Activated CD8-positive, alpha-beta memory T cell treated with anti-CD3 and anti-CD28 coated beads, Interleukin-2, amount 50 U/mL, for 1 hour (primary cell): ENCODE measurements around the gene SFRP2.

Source experiments
- DNase-seq: peaks from one replicate; pipeline ENCODE4 v3.0.0-alpha.2; 2020; ENCODE audit errors: extremely low read depth

SFRP2 gene

DNA sequence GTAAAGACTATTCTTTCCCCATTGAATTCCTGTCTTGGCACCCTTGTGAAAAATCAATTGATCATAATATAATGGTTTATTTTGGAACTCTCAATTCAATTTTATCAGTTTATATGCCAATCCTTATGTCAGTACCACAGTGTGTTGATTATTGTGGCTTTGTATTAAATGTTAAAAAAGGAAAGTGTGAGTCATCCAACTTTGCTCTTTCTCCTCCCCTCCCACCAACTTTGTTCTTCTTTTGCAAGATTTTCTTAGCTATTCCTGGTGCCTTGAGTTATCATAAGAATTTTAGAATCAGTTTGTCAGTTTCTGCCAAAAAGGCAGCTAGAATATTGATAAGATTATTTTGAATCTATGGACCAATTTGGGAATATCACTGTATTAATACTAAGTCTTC lies 17.8 kb downstream of the SFRP2 start:
- DNase-seq = no peak

DNA sequence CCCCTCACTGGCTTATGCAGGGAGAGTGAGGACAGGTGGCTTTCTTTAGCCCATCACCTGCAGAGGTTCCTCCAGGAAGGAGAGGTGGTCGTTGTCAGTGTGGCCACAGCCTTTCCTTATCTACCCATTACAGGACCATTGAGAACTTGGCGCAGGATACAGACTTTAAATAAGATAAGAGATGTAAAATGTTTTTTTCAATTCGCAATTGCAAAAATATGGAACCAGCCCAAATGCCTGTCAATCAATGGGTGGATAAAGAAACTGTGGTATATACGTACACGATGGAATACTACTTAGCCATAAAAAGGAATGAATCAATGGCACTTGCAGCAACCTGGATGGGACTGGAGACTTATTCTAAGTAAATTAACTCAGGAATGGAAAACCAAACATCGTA lies 22.1 kb downstream of the SFRP2 start:
- DNase-seq = no peak

- no peak for DNase-seq
Observed at GRCh38 chr4:153765894-153766293, 23.0 kb downstream of the SFRP2 start.

DNA sequence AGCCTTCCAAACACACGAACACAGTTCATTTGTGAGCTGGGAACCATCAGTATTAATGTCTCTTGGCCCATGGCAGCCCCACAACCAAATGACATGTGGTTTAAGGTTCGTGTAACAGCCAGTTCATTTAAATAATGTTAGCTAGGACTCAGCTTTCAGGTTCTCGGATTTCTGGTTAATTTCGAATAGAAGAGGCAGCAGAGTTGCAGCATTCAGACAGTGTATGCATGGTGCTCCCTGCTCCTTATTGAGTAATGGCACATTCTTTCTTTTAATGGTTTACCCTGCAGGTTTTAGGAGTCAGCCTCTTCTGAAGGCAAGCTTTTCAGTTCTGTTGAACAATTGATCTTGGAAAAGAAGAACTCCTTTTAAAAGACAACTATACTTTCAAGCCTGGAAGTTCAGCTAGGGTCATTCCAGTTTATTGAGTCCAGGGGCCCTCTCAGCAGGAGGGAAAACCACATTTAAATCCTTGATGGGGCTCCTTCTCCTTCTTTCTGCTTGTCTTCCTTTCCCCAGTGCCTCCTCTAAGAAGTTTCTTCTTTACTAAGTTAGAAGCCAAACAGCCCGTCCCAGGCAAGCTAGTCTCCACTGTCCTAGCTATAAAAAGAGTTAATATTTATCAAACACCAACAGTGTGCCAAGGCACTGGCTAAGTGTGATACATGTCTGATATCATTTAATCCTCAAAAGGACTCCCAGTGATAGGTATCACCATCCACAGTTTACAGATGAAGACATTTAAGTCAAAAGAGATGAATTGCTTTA lies 24.1 kb downstream of the SFRP2 start:
- no peak for DNase-seq

- DNase-seq = no peak
Observed at GRCh38 chr4:153763404-153763803, 25.5 kb downstream of the SFRP2 start.

DNA sequence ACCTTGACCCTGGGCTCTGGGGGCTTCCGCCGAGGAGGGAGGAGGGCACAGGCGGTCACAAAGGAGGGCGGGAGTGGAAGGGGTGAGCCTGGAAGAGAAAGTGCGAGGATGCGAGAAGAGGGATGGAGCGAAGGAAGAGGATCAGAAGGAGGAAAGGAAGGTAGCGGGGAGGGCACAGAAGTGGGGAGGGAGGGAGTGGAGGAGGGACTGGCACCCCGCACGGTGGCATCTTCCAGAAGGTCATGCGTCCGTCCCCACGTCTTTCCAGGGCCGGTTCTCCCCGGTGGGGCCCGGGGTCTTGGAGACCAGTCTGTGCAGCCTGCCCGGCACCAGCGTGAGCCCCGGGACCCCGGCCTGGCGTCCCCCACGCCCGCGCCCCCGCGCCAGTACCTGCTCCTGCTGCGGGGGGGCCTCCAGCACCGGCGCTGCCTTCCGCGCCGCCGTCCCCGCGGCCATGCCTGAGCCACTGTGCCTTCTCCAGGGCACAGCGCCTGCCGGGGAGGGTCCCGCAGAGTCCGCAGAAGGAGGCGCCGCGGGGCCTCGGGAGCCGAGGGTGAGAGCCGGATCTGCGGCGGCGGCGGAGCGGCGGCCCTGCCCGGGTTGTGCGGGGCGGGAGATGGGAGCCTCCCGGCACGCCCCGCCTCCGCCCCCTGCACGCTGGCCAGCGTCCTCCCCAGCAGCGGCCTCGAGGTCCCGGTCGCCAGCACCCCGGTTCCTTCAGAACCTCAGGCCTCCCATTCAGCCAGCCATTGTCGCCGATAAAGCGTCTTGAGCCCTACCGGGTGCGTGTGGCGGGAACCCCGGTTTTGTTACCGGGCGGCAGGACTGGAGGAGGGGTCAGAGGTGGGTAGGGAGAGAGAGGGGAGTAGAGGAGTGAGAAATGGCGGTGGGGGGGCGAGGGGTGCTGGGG lies 29.2 kb downstream of the SFRP2 start, which contains the start of gene RNF175:
TSS of gene RNF175 (minus strand) at position 618 of the 910 bp plus-strand sequence. CDS start at position 456, 162 bp downstream.
- no peak for DNase-seq

DNA sequence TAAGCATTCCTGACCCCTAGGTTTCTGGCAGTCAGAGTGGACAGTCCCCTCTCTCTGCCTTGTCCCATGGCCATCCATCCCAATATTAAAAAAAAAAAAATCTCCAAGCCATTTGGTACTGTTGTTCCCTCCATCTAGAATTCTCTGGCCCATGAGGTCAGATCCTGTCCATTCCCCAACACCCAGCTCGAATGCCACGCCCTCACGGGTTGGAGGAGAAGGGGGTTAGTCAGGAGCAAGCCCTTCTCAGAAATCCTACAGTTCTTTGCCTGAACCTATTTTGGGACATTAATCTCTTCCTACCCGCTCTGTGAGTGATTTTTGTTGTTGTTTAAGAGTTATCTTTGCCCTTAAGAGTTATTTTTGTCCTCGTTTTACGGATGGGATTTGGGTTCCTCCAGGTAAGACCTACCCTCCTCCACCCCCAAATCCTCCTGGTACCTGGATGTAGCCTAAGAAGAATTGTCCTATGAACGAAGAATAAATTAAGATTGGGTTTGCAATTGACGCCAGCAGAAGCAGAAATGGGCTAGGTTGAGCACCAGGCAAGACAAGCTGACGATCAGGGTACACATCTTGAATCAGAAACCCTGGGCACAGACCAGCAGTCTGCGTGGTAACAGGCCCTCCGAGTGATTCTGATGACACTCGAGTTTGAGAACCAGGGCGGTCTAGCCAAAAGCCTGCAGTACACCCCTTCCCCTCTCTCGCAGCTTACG lies 30.0 kb downstream of the SFRP2 start:
- DNase-seq = no peak

DNA sequence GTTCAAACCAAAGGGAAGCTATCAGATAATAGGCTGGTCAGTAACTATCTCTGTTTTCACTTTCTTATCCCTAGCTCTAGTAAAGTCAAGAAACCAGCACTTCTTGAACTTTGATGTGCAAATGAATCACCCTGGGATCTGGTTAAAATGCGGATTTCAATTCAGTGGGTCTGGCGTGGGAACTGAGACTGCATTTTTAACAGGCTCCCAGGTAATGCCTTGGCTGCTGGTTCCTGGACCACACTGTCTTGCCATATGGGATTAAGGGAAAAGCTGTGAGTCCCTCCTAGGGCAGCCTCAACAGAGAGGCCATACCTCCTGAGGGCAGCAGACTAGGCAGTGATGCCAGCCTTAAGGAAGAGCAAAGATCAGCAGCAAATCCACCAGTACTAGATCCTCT lies 30.7 kb downstream of the SFRP2 start:
- no peak for DNase-seq

DNA sequence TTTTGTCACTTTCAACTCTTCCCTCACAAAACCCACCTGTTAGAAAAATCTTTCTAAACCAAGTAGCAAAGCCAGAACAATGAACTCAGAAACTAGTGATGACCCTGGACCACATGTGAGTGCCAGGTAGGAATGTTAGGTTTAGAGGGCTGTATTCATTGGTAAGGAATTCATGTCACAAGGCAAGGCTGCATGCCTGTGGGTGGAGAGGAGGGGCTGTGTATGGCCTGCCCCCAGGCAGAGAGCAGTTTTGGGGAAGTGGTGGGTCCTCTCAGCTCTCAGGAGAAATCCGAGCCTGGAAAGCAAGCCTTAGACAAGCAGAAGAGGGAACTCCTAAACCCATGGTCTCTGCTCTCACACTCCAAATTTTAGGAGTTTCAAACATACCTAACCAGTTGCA lies 31.5 kb downstream of the SFRP2 start:
- no peak for DNase-seq

DNA sequence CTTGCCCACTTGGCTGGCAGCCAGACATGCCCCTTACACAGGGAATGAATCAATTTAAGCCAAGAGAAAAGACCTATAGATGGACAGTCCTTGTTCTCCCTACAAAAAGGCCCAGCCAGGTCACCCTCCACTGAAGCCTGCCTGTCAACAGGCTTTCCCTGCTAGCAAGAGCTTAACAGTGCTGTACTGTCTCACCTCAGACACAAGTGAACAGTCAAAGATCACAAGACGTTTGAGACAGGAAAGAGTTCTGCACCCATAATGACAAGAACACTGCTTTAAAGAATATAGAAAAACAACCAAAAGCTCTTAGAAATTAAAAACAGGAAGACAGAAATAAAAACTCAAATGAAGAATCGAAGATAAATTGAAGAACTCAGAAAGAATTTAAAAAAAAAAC lies 33.7 kb downstream of the SFRP2 start:
- DNase-seq = no peak

GRCh38 chr4:153750197-153750817 lies 38.6 kb downstream of the SFRP2 start:
- peak; percentile 32 for DNase-seq

GRCh38 chr4:153748378-153748777 lies 40.5 kb downstream of the SFRP2 start:
- no peak for DNase-seq

GRCh38 chr4:153747406-153747955 lies 41.4 kb downstream of the SFRP2 start:
- no peak for DNase-seq

DNA sequence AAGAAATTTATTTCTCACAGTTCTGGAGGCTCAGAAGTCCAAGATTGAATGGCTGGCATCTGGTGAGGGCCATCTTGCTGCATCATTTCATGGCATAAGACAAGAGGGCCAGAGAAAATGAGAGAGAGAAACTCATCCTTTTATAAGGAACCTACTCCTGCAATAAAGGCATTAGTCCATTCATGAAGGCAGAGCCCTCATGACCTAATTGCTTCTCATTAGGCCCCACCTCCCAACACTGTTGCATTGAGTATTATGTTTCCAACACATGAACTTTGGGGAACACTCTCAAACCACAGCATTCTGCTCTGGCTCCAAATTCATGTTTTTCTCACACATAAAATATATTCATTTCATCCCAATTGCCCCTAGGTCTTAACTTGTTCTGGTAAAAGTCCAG lies 43.2 kb downstream of the SFRP2 start:
- DNase-seq = no peak

DNA sequence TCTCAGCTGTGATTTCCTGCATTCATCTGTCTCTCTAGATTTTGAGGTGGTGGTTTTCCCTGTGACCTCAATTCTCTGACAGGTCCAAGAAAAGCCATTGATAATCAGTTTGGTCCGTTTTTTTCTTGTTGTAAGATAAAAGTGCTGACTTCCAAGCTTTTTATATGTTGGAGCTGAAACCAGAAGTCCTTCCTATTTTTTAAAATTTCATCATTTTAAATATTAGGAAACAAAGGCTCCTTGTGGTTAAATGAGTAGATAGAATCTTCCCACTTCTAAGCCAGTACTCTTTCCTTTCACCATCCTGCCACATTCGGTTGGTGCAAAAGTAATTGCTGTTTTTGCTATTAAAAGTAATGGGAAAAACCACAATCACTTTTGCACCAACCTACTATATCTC lies 47.3 kb downstream of the SFRP2 start:
- no peak for DNase-seq

DNA sequence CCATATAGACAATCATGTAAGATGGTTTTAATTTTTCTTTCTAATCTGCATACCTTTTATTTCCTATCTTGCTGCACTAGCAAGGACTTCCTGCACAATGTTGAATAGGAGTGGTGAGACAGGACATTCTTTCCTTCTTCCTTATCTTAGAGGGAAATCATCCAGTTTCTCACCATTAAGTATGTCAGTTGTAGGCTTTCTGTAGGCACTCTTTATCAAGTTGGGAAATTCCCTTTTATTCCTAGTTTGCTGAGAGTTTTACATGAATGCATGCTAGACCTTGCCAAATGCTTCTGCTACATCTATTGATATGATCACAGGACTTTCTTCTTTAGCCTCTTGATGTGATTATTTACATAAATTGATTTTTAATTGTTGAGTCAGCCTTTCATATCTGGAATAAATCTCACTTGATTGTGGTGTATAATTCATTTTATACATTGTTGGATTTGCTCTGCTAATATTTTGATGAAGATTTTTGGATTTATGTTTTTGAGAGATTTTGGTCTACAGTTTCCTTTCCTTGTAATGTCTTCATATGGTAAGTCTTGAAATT lies 52.9 kb downstream of the SFRP2 start:
- no peak for DNase-seq

DNA sequence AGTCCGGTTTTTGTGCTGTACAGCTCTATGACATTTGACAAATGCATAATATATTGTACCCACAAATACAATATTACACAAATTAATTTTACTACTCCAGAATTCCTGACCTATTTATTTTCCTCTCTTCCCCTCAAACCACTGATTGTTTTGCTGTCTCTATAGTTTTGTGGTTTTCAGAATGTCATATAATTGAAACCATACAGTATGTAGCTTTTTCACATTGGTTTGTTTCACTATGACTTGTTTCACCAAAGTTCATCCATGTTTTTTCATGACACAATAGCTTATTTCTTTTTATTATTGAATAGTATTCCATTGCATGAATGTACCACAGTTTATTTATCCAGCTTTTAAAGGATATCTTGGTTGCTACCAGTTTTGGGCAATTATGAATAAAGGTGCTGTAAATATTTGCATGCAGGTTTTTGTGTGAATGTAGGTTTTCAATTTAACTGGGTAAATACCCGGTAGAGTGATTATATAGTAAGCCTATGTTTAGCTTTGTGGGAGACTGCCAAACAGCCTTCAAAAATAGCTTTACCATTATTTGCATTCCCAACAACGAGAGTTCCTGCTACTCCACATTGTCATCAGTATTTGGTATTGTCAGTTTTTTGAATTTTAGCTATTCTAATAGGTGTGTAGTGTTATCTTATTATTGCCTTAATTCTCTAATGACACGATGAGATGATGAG lies 55.0 kb downstream of the SFRP2 start:
- no peak for DNase-seq

DNA sequence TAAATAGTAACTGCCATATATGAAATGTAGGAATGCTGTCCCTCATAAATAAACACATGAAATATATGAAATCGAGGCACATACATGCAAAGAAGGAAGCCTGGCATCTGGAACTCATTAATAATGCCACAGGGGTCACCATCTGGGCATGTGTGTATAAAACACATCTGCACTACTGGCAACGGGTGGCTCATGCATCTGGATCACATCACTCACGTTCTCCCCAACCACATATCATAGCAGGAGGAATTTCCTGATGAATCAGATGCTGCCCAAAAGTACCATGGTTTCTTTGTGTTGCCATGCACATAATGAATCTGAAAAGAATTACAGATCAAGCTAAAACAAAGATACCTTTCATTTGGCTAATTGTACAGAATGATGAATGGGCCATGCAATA lies 57.6 kb downstream of the SFRP2 start:
- DNase-seq = no peak
